HUES64 (cell line): ENCODE results near the gene RFX2.
A peak's percentile ranks its signal among the peaks of the same experiment; 100 is the strongest.

Experiments used
- H3K27ac ChIP-seq: 2 replicates; pipeline ENCODE4 v1.7.0; 2013; ENCODE audit warnings: low read depth, low read length, inconsistent platforms
- H3K27me3 ChIP-seq: 2 replicates; pipeline ENCODE4 v1.6.1; 2013; ENCODE audit warnings: mild to moderate bottlenecking, low read length; ENCODE audit not compliant: insufficient read depth
- H3K36me3 ChIP-seq: 2 replicates; pipeline ENCODE4 v1.6.1; 2013; ENCODE audit warnings: mild to moderate bottlenecking, low read length; ENCODE audit not compliant: insufficient read depth
- H3K4me1 ChIP-seq: 2 replicates; pipeline ENCODE4 v1.6.1; 2013; ENCODE audit warnings: mild to moderate bottlenecking, low read length, moderate library complexity; ENCODE audit not compliant: insufficient read depth
- H3K4me3 ChIP-seq: 2 replicates; pipeline ENCODE4 v1.5.1; 2013; ENCODE audit warnings: mild to moderate bottlenecking, low read length, moderate library complexity
- H3K9ac ChIP-seq: 2 replicates; pipeline ENCODE4 v1.6.1; 2013; ENCODE audit warnings: mild to moderate bottlenecking, low read depth, low read length
- H3K9me3 ChIP-seq: 2 replicates; pipeline ENCODE4 v1.6.1; 2013; ENCODE audit warnings: low read depth, low read length; ENCODE audit not compliant: insufficient read depth
- WGBS: fragments of 150-250, 120-280 bp; methylation state at CpG from one replicate; pipeline ENCODE4 v1.1.7; 2013; ENCODE audit warnings: missing lambda C conversion rate; 5-methylcytosine and 5-hydroxymethylcytosine counted together

Gene RFX2

GRCh38 chr19:6103217-6103644 lies 7.1 kb downstream of the RFX2 start:
- no peak overlapping the region for H3K4me3 ChIP-seq
- H3K36me3 ChIP-seq = no peaks in the 10 kb centered on the region
- peaks cover 9% of the 10 kb centered on the region for H3K27me3 ChIP-seq
- no peak overlapping the region for H3K27ac ChIP-seq
- no peak overlapping the region for H3K9ac ChIP-seq
- no peaks in the 10 kb centered on the region for H3K4me1 ChIP-seq
- no peaks in the 10 kb centered on the region for H3K9me3 ChIP-seq
- 90% methylated on average over 3 of the region's 3 CpGs for WGBS

- H3K9ac ChIP-seq = no peak overlapping the region
- no peaks in the 10 kb centered on the region for H3K27me3 ChIP-seq
- WGBS = 98% methylated on average over 3 of the region's 3 CpGs
- H3K4me3 ChIP-seq = no peak overlapping the region
- no peak overlapping the region for H3K27ac ChIP-seq
- no peaks in the 10 kb centered on the region for H3K9me3 ChIP-seq
- no peaks in the 10 kb centered on the region for H3K4me1 ChIP-seq
- H3K36me3 ChIP-seq = no peaks in the 10 kb centered on the region
Observed at GRCh38 chr19:6101991-6102390, 8.3 kb downstream of the RFX2 start.

- Histone ChIP-seq H3K27me3 (no peaks in the 10 kb centered on the region), H3K4me3 (no peak overlapping the region), H3K9me3 (no peaks in the 10 kb centered on the region), H3K27ac (no peak overlapping the region), H3K36me3 (no peaks in the 10 kb centered on the region), H3K9ac (no peak overlapping the region), H3K4me1 (no peaks in the 10 kb centered on the region)
- WGBS = 90% methylated on average over 2 of the region's 3 CpGs
Observed at GRCh38 chr19:6101291-6101825, 8.9 kb downstream of the RFX2 start.

GRCh38 chr19:6100284-6100915 lies 9.9 kb downstream of the RFX2 start:
- Histone ChIP-seq H3K36me3 (no peaks in the 10 kb centered on the region), H3K4me3 (no peak overlapping the region), H3K4me1 (no peaks in the 10 kb centered on the region), H3K9me3 (no peaks in the 10 kb centered on the region), H3K9ac (no peak overlapping the region), H3K27ac (no peak overlapping the region), H3K27me3 (no peaks in the 10 kb centered on the region)
- WGBS = 89% methylated on average over 16 of the region's 16 CpGs

GRCh38 chr19:6099599-6099998 lies 10.7 kb downstream of the RFX2 start:
- H3K4me3 ChIP-seq = no peak overlapping the region
- H3K27me3 ChIP-seq = no peaks in the 10 kb centered on the region
- H3K36me3 ChIP-seq = no peaks in the 10 kb centered on the region
- no peaks in the 10 kb centered on the region for H3K9me3 ChIP-seq
- no peak overlapping the region for H3K9ac ChIP-seq
- 90% methylated on average over 2 of the region's 2 CpGs for WGBS
- no peaks in the 10 kb centered on the region for H3K4me1 ChIP-seq
- H3K27ac ChIP-seq = no peak overlapping the region

GRCh38 chr19:6099033-6099432 lies 11.3 kb downstream of the RFX2 start:
- H3K9me3 ChIP-seq = no peaks in the 10 kb centered on the region
- WGBS = 96% methylated on average over 4 of the region's 4 CpGs
- H3K4me1 ChIP-seq = no peaks in the 10 kb centered on the region
- no peak overlapping the region for H3K9ac ChIP-seq
- no peaks in the 10 kb centered on the region for H3K36me3 ChIP-seq
- no peaks in the 10 kb centered on the region for H3K27me3 ChIP-seq
- H3K27ac ChIP-seq = no peak overlapping the region
- no peak overlapping the region for H3K4me3 ChIP-seq

GRCh38 chr19:6098574-6098973 lies 11.7 kb downstream of the RFX2 start:
- WGBS = 59% methylated on average over 2 of the region's 5 CpGs
- H3K4me1 ChIP-seq = no peaks in the 10 kb centered on the region
- no peaks in the 10 kb centered on the region for H3K9me3 ChIP-seq
- no peak overlapping the region for H3K27ac ChIP-seq
- no peak overlapping the region for H3K9ac ChIP-seq
- H3K27me3 ChIP-seq = peaks cover 3% of the 10 kb centered on the region; the same call in 1 of the 2 replicates
- H3K36me3 ChIP-seq = no peaks in the 10 kb centered on the region
- no peak overlapping the region for H3K4me3 ChIP-seq

GRCh38 chr19:6097911-6098310 lies 12.4 kb downstream of the RFX2 start:
- H3K9ac ChIP-seq = no peak overlapping the region
- H3K27me3 ChIP-seq = peaks cover 6% of the 10 kb centered on the region
- no peaks in the 10 kb centered on the region for H3K36me3 ChIP-seq
- no peaks in the 10 kb centered on the region for H3K9me3 ChIP-seq
- no peak overlapping the region for H3K4me3 ChIP-seq
- H3K4me1 ChIP-seq = no peaks in the 10 kb centered on the region
- WGBS = 90% methylated on average over 2 of the region's 4 CpGs
- H3K27ac ChIP-seq = no peak overlapping the region

GRCh38 chr19:6095760-6096159 lies 14.5 kb downstream of the RFX2 start:
- H3K4me3 ChIP-seq = no peak overlapping the region
- WGBS = 93% methylated on average over 4 of the region's 4 CpGs

GRCh38 chr19:6092329-6093286 lies 17.7 kb downstream of the RFX2 start:
- no peaks in the 10 kb centered on the region for H3K9me3 ChIP-seq
- peak overlapping the region; percentile 44 for H3K4me3 ChIP-seq
- 48% methylated on average over 40 of the region's 40 CpGs for WGBS
- peaks cover 9% of the 10 kb centered on the region for H3K4me1 ChIP-seq
- peak overlapping the region; percentile 7; the same call in 1 of the 2 replicates for H3K9ac ChIP-seq
- H3K36me3 ChIP-seq = no peaks in the 10 kb centered on the region
- H3K27me3 ChIP-seq = peaks cover 21% of the 10 kb centered on the region
- no peak overlapping the region for H3K27ac ChIP-seq

More at GRCh38 chr19:6095760-6096159, 14.5 kb downstream of the RFX2 start:
- no peaks in the 10 kb centered on the region for H3K9me3 ChIP-seq
- peaks cover 21% of the 10 kb centered on the region for H3K27me3 ChIP-seq
- no peaks in the 10 kb centered on the region for H3K36me3 ChIP-seq
- H3K4me1 ChIP-seq = peaks cover 7% of the 10 kb centered on the region
- H3K9ac ChIP-seq = no peak overlapping the region
- H3K27ac ChIP-seq = no peak overlapping the region

- peak overlapping the region; percentile 7; the same call in 1 of the 2 replicates for H3K9ac ChIP-seq
- no peak overlapping the region for H3K27ac ChIP-seq
Observed at GRCh38 chr19:6091771-6092291, 18.5 kb downstream of the RFX2 start.

More at GRCh38 chr19:6091771-6092291, 18.5 kb downstream of the RFX2 start:
- Histone ChIP-seq H3K36me3 (no peaks in the 10 kb centered on the region), H3K4me3 (peak overlapping the region; percentile 44), H3K27me3 (peaks cover 21% of the 10 kb centered on the region), H3K9me3 (no peaks in the 10 kb centered on the region), H3K4me1 (peaks cover 17% of the 10 kb centered on the region)
- 71% methylated on average over 8 of the region's 8 CpGs for WGBS
